Tibial artery (tissue), 4 donors: ENCODE data around the gene TRMT11.
A peak's percentile ranks its signal among the peaks of the same experiment; 100 is the strongest.

Experiments
- DNase-seq, 2 donors: peaks; one replicate each; pipeline ENCODE4 v3.0.0-alpha.2; 2019
- H3K27ac ChIP-seq, 2 donors: fragments of 200-600 bp; sonication (generic) in 1 of 2; 1 replicate in 1 of 2; 2 replicates in 1 of 2; pipeline ENCODE4 v1.5.1; 2018 to 2019; ENCODE audit warnings: mild to moderate bottlenecking in 1 of 2
- H3K27me3 ChIP-seq, 2 donors: fragments of 200-600 bp; sonication (generic) in 1 of 2; one replicate each; pipeline versions ENCODE4 v1.5.1 to v1.6.0; 2016 to 2019
- H3K36me3 ChIP-seq, 3 donors: fragments of 200-600 bp; sonication (generic) in 2 of 3; one replicate each; pipeline ENCODE4 v1.5.1; 2016 to 2019; ENCODE audit warnings: mild to moderate bottlenecking in 2 of 3
- H3K4me1 ChIP-seq, 4 donors: fragments of 200-600 bp; sonication (generic) in 2 of 4; 1 replicate in 3 of 4; 2 replicates in 1 of 4; pipeline ENCODE4 v1.5.1; 2016 to 2019
- H3K4me3 ChIP-seq, 2 donors: fragments of 200-600 bp; sonication (generic) in 1 of 2; 1 replicate in 1 of 2; 2 replicates in 1 of 2; pipeline ENCODE4 v1.5.1; 2018 to 2019; ENCODE audit warnings: mild to moderate bottlenecking in 2 of 2
- H3K9me3 ChIP-seq, 3 donors: fragments of 200-600 bp; sonication (generic) in 1 of 3; one replicate each; pipeline ENCODE4 v1.5.1; 2016 to 2019
- CTCF ChIP-seq, 2 experiments: fragments of 200-600 bp in 1 of 2; fragments of 450-650 bp in 1 of 2; IDR thresholded peaks; one replicate each; pipeline ENCODE4 v1.5.1; 2017 to 2019; ENCODE audit warnings: antibody characterized with exemption in 2 of 2, mild to moderate bottlenecking in 1 of 2, moderate library complexity in 1 of 2
- intact Hi-C: fragments of 100-400 bp; cut with DNase I; formaldehyde crosslinking; loops from one replicate; pipeline ENCODE4 v1.15.0; 2023; ENCODE audit warnings: low total_unique reads

TRMT11 gene

GRCh38 chr6:126072834-126073233, 86.5 kb downstream of the TRMT11 start:
- H3K36me3 ChIP-seq: no peaks in the 10 kb centered on the region
- H3K4me1 ChIP-seq: no peaks in the 10 kb centered on the region
- no peaks in the 10 kb centered on the region for H3K9me3 ChIP-seq
- TF ChIP-seq CTCF (IDR thresholded peaks at IDR 0.05): no peak
- H3K27ac ChIP-seq: no peak overlapping the region
- no peak overlapping the region for H3K4me3 ChIP-seq
- DNase-seq: no peak
- no peaks in the 10 kb centered on the region for H3K27me3 ChIP-seq
- intact Hi-C loops: no loop called here

- intact Hi-C loops: no loop called here
- no peak for TF ChIP-seq CTCF (IDR thresholded peaks at IDR 0.05)
- Histone ChIP-seq H3K4me3 (no peak overlapping the region), H3K4me1 (no peaks in the 10 kb centered on the region), H3K27ac (no peak overlapping the region), H3K27me3 (no peaks in the 10 kb centered on the region), H3K9me3 (no peaks in the 10 kb centered on the region), H3K36me3 (no peaks in the 10 kb centered on the region)
- no peak for DNase-seq
Measured at GRCh38 chr6:126075335-126076071, 89.2 kb downstream of the TRMT11 start.

- TF ChIP-seq CTCF (IDR thresholded peaks at IDR 0.05): no peak
- no peaks in the 10 kb centered on the region for H3K27me3 ChIP-seq
- no peaks in the 10 kb centered on the region for H3K36me3 ChIP-seq
- no peaks in the 10 kb centered on the region for H3K9me3 ChIP-seq
- no peak overlapping the region for H3K4me3 ChIP-seq
- no peak overlapping the region for H3K27ac ChIP-seq
- H3K4me1 ChIP-seq: no peaks in the 10 kb centered on the region
- intact Hi-C loops: no loop called here
- peak in 1 of 2 donors; percentile 50 for DNase-seq
Measured at GRCh38 chr6:126076992-126077664, 90.8 kb downstream of the TRMT11 start.

DNA sequence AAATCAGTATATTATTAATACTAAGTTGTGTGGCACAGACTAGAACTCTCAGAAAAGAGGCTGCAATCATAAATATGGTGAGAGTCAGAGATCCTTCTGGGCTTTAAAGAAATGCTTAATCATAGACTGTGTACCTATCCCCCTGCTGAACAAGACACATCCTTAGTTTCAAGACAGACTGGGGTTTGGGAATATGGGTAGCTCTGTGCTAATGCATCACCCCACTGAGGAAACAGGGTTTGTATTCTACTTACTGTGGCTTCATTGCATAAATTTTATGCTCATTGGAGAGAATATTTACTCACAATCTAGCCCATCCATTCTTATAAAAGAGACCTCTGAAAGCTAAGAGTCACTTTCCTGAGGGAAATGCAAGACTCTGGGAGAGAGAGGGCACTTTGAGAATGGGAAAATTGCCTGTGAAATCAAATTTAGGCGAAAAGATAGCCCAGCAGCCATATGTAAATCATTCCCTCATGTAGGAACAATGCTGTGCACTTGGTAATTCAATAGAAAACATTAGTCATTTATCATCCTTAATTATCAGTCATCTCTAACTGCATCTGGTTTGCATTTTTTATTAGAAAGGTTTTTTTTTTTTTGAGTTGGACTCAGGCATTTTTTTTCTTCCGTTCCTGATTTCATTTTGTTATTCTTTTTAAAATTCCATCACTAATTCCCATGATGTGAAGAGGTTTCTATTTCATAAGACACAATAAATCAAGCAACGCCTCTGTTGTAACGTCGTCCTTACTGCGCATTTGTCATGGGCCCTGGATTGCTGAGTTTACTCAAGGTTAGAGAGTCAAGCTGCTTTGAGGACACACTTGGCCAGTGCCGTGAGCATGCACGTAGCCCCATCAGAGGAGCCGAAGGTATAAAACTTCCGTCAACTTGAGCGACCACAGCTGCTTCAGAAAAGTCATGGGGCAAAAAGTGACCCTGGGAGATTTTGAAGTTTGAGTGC, 91.8 kb downstream of the TRMT11 start:
- no peak overlapping the region for H3K4me3 ChIP-seq
- no peaks in the 10 kb centered on the region for H3K27me3 ChIP-seq
- no peak for TF ChIP-seq CTCF (IDR thresholded peaks at IDR 0.05)
- DNase-seq: peak in 1 of 2 donors; percentile 29
- no peaks in the 10 kb centered on the region for H3K36me3 ChIP-seq
- no peaks in the 10 kb centered on the region for H3K4me1 ChIP-seq
- intact Hi-C loops: no loop called here
- H3K27ac ChIP-seq: no peak overlapping the region
- no peaks in the 10 kb centered on the region for H3K9me3 ChIP-seq

DNA sequence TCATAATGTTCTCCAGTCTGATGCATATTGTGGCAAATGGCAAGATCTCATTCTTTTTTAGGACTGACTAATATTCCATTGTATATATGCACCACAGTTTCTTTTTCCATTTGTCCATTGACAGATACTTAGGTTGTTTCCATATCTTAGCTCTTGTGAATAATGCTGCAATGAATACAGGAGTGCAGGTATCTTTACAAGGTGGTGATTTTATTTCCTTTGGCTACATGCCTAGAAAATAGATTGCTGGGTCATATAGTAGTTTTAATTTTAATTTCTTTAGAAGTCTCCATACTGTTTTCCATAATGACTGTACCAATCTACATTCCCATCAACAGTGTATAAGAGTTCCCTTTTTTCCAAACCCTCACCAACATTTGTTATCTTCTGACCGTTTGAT, 97.5 kb downstream of the TRMT11 start:
- H3K4me3 ChIP-seq: no peak overlapping the region
- H3K4me1 ChIP-seq: no peaks in the 10 kb centered on the region
- TF ChIP-seq CTCF (IDR thresholded peaks at IDR 0.05): no peak
- no peaks in the 10 kb centered on the region for H3K36me3 ChIP-seq
- DNase-seq: no peak
- no peaks in the 10 kb centered on the region for H3K27me3 ChIP-seq
- H3K27ac ChIP-seq: no peak overlapping the region
- H3K9me3 ChIP-seq: peaks cover 0 to 12% (median 0%) of the 10 kb centered on the region in 3 donors
- intact Hi-C loops: no loop called here
